GM19452 (cell line): ENCODE results near the gene UNC45B.
A peak's percentile ranks its signal among the peaks of the same experiment; 100 is the strongest.
"Not testable (repeated sequence)": the region's sequence is repeated elsewhere in the genome, so short reads cannot be mapped to it uniquely, and the experiment has no call there.

Source experiments
- ATAC-seq: cut with Tn5 transposase; IDR thresholded peaks from one replicate; pipeline ENCODE4 v1.9.1; 2021; ENCODE audit not compliant: unreplicated experiment

Gene UNC45B, protein sequence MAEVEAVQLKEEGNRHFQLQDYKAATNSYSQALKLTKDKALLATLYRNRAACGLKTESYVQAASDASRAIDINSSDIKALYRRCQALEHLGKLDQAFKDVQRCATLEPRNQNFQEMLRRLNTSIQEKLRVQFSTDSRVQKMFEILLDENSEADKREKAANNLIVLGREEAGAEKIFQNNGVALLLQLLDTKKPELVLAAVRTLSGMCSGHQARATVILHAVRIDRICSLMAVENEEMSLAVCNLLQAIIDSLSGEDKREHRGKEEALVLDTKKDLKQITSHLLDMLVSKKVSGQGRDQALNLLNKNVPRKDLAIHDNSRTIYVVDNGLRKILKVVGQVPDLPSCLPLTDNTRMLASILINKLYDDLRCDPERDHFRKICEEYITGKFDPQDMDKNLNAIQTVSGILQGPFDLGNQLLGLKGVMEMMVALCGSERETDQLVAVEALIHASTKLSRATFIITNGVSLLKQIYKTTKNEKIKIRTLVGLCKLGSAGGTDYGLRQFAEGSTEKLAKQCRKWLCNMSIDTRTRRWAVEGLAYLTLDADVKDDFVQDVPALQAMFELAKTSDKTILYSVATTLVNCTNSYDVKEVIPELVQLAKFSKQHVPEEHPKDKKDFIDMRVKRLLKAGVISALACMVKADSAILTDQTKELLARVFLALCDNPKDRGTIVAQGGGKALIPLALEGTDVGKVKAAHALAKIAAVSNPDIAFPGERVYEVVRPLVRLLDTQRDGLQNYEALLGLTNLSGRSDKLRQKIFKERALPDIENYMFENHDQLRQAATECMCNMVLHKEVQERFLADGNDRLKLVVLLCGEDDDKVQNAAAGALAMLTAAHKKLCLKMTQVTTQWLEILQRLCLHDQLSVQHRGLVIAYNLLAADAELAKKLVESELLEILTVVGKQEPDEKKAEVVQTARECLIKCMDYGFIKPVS

GRCh38 chr17:35147375-35147905 lies at the start of gene UNC45B:
UNC45B (plus strand) TSS chr17:35147817; CDS start chr17:35148264, 447 bp downstream.
- ATAC-seq: no peak

DNA sequence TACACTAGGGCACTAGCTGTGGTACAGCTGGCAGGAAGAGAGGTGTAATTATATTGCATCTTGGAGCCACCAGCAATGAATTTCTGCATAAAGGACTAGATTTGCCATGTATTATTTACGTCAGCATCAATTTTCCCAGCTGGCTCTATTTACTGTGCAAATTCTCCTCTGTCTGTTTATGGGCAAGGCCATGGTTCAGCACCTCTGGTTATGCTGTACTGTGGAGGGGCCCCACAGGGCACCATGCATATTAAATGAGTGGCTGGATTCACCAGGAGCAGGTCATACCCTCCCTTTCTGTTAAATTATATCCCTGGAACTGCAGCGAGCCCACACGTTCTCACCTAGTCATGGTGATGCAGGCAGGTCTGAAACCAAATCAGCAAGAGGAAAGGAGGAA lies 47.7 kb upstream of the UNC45B start:
- no peak for ATAC-seq

DNA sequence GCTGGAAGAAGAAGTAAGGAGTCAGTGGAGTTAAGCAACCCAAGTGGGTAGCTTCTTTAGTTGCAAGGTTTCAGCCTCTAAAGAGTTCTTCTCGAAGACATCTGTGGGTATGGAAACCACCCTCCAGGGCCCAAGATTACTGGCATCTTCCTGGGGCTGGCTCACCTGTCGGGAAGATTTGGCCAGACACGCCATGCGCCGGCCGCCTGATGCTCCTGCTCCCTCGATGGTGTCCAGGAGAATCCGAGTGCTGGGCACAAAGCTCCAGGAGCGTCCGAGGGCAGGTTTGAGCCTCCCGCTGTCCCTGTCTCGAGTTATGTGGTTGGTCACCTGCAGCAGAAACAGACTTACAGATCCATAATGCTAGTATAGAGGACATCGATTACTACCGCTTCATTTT lies 46.6 kb upstream of the UNC45B start:
- ATAC-seq: no peak

- no peak for ATAC-seq
Measured at GRCh38 chr17:35101725-35102124, 45.9 kb upstream of the UNC45B start.

DNA sequence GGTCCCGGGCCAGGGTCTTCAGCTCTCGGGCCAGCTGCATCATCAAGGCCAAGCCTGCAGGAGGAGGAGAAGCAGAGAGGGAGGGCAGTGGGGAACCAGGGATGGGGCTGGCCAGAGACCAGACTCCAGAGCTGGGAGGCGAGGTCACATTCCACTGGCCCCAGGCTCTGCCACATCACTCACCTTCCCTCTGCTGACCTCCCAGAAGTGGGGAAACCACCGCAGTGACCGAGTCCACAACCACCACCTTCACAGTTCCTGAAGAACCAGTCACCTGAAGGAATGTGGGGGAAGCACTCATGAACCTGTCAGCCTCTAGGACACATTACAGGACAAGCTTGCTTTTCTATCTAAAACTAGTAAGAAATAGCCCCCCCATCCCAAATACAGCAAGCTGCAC lies 44.3 kb upstream of the UNC45B start:
- ATAC-seq: no peak

DNA sequence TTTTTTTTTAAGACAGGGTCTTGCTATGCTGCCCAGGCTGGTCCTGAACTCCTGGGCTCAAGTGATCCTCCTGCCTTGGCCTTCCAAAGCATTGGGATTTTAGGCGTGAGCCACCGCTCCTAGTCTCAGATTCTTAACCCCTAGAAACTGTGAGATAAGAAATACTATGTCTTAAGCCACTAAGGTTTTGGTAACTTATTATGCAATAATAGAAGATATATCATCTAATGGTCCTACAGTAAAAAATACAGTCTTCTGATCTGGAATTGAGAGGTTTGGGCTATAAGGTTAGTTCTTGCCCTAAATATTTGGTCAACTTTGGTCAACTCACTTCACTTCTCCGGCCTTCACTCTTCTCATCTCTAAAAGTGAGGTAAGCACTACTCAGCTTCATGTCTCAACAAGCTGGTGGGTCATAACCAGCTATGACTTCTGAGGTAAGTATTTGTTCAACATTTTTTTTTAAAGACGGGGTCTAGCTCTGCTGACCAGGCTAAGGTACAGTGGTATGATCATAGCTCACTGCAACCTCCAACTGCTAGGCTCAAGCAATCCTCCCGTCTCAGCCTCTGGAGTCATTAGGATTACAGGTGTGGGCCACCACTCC lies 42.7 kb upstream of the UNC45B start:
- ATAC-seq: no peak

DNA sequence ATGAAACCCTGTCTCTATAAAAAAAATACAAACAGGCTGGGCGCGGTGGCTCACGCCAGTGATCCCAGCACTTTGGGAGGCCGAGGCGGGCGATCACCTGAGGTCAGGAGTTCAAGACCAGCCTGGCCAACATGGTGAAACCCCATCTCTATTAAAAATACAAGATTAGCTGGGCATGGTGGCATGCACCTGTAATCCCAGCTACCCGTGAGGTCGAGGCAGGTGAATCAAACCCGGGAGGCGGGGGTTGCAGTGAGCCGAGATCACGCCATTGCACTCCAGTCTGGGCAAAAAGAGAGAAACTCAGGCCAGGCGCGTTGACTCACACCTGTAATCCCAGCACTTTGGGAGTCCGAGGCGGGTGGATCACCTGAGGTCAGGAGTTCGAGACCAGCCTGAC lies 36.8 kb upstream of the UNC45B start:
- ATAC-seq: not testable (repeated sequence)

- ATAC-seq: no peak
Measured at GRCh38 chr17:35116845-35117244, 30.8 kb upstream of the UNC45B start.

- ATAC-seq: no peak
Measured at GRCh38 chr17:35117984-35118383, 29.6 kb upstream of the UNC45B start.

DNA sequence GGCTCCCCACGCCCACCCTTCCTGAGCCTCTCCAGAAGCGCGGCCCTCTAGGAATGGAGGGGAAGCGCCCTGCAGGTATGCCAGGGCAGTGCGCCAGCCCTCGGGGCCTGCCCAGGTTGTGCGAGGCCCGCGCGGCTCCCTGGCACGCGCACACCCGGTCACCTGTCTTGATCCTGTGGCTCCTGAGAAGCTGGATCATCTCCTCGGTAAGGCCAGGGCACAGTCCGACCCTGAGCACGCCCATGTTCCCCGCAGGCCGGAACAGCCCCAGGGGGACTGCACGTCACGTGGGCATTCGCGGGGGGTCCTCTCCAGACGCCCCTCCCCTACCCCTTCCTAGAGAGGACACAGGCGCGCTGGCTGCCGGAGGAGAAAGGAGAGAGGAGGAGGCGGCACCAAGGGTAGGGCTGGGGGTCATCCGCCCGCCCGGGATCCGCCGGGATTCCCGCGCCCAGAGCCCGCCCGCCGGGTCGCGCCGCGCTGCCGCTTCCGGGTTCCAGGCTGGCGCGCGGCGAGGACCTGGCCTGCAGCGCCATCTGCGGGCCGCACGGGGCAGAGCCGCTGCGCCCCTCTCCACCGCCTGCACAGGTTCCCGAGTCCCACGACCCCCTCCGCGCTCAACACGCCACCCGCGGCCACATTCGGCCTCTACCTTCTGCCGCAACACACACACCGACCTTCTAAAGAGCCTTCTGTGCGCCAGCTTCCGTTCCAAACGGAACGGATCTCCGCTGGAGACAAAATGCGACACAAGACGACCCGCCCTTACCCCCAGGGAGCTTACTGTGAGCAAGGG lies 28.0 kb upstream of the UNC45B start, which contains the start of gene RAD51D:
Gene RAD51D, minus strand, starts transcription at position 491 of the 796 bp plus-strand sequence. Its CDS starts 247 bp downstream, at position 244.
- ATAC-seq: peak; percentile 83

- no peak for ATAC-seq
Measured at GRCh38 chr17:35121315-35121714, 26.3 kb upstream of the UNC45B start, which contains the start of gene FNDC8. FNDC8 (plus strand) TSS chr17:35121615; CDS start chr17:35121694, 79 bp downstream.

DNA sequence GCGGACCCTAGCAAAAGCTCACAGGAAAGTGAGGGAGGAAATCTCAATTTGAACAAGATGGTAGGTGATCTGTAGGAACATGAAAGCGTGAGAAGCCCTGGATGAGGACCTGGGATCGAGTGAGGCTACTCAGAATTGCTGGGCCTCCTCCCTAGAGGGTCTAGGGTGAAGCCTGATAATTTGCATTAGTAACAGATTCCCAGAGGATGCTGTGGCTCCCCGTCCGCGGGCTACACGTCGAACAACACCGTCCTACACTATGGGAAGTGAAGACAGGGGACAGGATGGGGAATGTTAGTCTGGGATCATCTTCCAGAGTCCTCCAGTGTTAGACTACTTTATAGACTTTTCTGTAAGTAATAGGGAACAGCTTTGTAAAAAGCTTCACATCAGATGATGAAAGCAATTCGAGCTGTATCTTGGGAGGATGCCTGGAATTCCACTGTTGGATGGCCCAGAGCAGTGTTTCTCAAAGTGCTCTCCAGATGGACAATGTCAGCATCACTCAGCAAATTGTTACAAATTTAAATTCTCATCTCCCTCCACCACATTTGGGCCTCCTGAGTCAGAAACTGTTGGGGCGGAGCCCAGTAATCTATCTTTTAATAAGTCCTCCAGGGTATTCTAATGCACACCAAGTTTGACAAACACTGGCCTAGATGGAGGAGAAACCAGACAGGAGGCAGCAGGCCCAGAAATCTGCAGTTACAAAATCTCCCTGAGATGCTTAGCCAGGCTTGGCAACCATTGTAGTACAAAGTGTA lies 19.7 kb upstream of the UNC45B start:
- no peak for ATAC-seq

DNA sequence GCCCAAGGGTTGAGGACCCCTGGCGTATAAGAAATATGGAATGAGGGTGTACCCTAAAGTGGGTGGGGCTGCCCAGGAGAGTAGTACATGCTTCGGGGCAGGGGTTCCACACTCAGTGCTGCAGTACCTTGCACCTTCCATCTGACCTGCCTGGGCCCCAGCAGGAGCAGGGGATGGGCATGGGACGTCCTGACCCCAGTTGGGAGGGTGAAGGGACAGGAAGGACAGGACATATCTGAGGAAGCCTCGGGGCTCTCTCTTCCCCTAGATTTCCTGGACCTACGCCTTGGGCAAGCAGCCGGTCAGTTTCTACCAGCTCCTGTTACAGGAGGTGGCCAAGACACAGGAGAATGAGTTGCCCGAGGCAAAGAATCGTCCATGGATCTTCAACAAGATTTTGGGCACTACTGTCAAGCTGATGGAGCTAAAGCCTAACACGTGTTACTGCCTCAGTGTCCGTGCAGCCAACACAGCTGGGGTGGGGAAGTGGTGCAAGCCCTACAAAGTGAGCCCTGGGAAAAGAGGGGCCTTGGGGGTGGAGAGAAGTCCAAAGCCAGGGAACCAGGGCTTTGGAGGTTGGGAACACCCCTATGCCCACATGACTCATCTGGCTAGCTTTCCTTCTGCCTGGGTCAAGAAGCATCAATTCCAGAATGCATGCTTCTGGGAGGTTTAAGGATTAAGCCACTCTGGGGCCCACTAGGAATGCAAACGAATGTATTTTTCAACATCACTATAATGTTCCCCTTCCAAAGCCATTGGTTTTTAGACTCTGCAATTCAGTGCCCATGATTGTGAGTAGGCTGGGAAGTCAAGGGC lies 18.3 kb upstream of the UNC45B start:
- no peak for ATAC-seq

GRCh38 chr17:35129973-35130351 lies 17.7 kb upstream of the UNC45B start:
- no peak for ATAC-seq

- no peak for ATAC-seq
Measured at GRCh38 chr17:35130392-35130791, 17.2 kb upstream of the UNC45B start.

DNA sequence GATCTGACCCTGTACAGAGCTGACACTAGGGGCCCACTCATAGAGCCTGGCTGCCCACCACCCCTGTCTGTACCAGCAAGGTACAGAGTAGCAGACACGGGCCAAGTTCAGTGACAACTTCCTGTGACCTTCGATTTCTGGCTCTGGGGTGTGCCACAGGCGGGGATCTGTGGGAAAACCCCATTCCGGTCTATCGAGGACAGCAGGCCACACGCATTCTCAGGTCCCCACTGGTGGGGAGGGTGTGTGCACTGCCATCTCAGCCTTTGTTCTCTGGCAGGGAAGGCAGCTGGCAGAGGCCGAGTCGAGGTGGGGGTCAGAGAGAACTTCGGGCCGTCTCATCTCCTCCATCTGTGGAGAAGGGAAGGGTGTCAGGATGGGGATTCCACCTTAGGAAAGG lies 15.5 kb upstream of the UNC45B start:
- ATAC-seq: no peak

GRCh38 chr17:35132816-35133550 lies 14.6 kb upstream of the UNC45B start:
- no peak for ATAC-seq

- no peak for ATAC-seq
Measured at GRCh38 chr17:35135322-35135721, 12.3 kb upstream of the UNC45B start.
